A549 (cell line): ENCODE results near the gene VWF. TPM values are rescaled to one million over a fixed set of nuclear protein-coding genes. Genes with fewer than 3 reads are reported as not detected.

Source experiments
- ATAC-seq, 2 experiments: fragments of 200-7000 bp in 1 of 2; fragments of >200 bp in 1 of 2; cut with Nextera tagmentation in 1 of 2; cut with Tn5 transposase in 1 of 2; 3 replicates each; pipeline versions ENCODE4 v1.8.0 to v1.9.1; 2018 to 2020; ENCODE audit warnings: mild to moderate bottlenecking in 1 of 2, moderate library complexity in 1 of 2
- CTCF ChIA-PET: fragments of 300-600 bp; sonication (Branson Sonifier 250); formaldehyde crosslinking; extraction: SDS; loops from one replicate; lab custom pipeline; 2021; ENCODE audit warnings: antibody characterized with exemption, inconsistent platforms; lab: Yijun Ruan, JAX
- POLR2A ChIA-PET: fragments of 350-600 bp; formaldehyde crosslinking; extraction: SDS; loops from one replicate; lab custom pipeline; 2021; ENCODE audit warnings: antibody characterized with exemption, inconsistent platforms; lab: Yijun Ruan, JAX
- DNase-seq, 2 experiments: peaks; one replicate each; pipeline versions ENCODE4 v3.0.0 to v3.0.0-alpha.2; 2011 to 2016; ENCODE audit warnings: low read depth in 1 of 2, low spot score in 1 of 2
- FAIRE-seq: peaks from 2 replicates; lab custom pipeline; 2011; peaks lifted over from hg19 to GRCh38; lab: Jason Lieb, UNC
- H3K27ac ChIP-seq, 2 experiments: fragments of >200 bp; sonication (Bioruptor Twin); formaldehyde crosslinking; 3 replicates each; pipeline ENCODE4 v1.5.1; 2016 to 2017
- H3K4me1 ChIP-seq: fragments of >200 bp; sonication (Bioruptor Twin); formaldehyde crosslinking; 3 replicates; pipeline ENCODE4 v1.6.1; 2016
- H3K4me2 ChIP-seq: fragments of >200 bp; sonication (Bioruptor Twin); formaldehyde crosslinking; 3 replicates; pipeline ENCODE4 v1.6.1; 2016
- H3K4me3 ChIP-seq: fragments of >200 bp; sonication (Bioruptor Twin); formaldehyde crosslinking; 3 replicates; pipeline ENCODE4 v1.5.1; 2016
- H3K9me3 ChIP-seq: fragments of >200 bp; sonication (Bioruptor Twin); formaldehyde crosslinking; 3 replicates; pipeline ENCODE4 v1.6.1; 2016
- CEBPB ChIP-seq, 2 experiments: fragments of >200 bp in 1 of 2; sonication (Bioruptor Twin) in 1 of 2; formaldehyde crosslinking in 1 of 2; IDR thresholded peaks; 2 replicates each; pipeline ENCODE4 v1.6.1; 2012 to 2016
- CHD2 ChIP-seq: fragments of 150-350 bp; IDR thresholded peaks from 2 replicates; pipeline ENCODE4 v1.6.1; 2014; ENCODE audit warnings: low read length; ENCODE audit not compliant: partially characterized antibody
- EHMT2 ChIP-seq: fragments of 200-600 bp; sonication (generic); IDR thresholded peaks from 2 replicates; pipeline ENCODE4 v1.6.1; 2016; ENCODE audit warnings: antibody characterized with exemption, low read depth, mild to moderate bottlenecking, moderate library complexity
- EP300 ChIP-seq, 2 experiments: fragments of >200 bp; sonication (Bioruptor Twin); formaldehyde crosslinking; IDR thresholded peaks; 2 replicates in 1 of 2; 3 replicates in 1 of 2; pipeline ENCODE4 v1.6.1; 2016 to 2017
- ESRRA ChIP-seq: fragments of 150-350 bp; IDR thresholded peaks from 2 replicates; pipeline ENCODE4 v1.6.1; 2014; ENCODE audit warnings: mild to moderate bottlenecking, low read length, borderline replicate concordance
- FOSL2 ChIP-seq, 2 experiments: fragments of 450-650 bp in 1 of 2; fragments of >200 bp in 1 of 2; sonication (Bioruptor Twin) in 1 of 2; formaldehyde crosslinking; IDR thresholded peaks; 2 replicates each; pipeline versions ENCODE4 v1.5.0 to v1.6.1; 2016 to 2020; ENCODE audit warnings: mild to moderate bottlenecking in 1 of 2, moderate library complexity in 1 of 2
- HDAC2 ChIP-seq: fragments of 200-600 bp; sonication (generic); IDR thresholded peaks from 2 replicates; pipeline ENCODE4 v1.6.1; 2016
- HOXA7 ChIP-seq: fragments of 250-450 bp; sonication (Bioruptor Pico); IDR thresholded peaks from 2 replicates; pipeline ENCODE4 v1.5.0; 2020; ENCODE audit warnings: mild to moderate bottlenecking, moderate library complexity
- JUN ChIP-seq, 2 experiments: fragments of >200 bp; sonication (Bioruptor Twin); formaldehyde crosslinking; IDR thresholded peaks; 2 replicates in 1 of 2; 3 replicates in 1 of 2; pipeline ENCODE4 v1.6.1; 2016 to 2017
- JUNB ChIP-seq: fragments of >200 bp; sonication (Bioruptor Twin); formaldehyde crosslinking; IDR thresholded peaks from 2 replicates; pipeline ENCODE4 v1.6.1; 2016
- MAFK ChIP-seq: fragments of 450-650 bp; IDR thresholded peaks from 2 replicates; pipeline ENCODE4 v1.6.1; 2014; ENCODE audit not compliant: partially characterized antibody
- MAZ ChIP-seq: fragments of 150-350 bp; IDR thresholded peaks from 2 replicates; pipeline ENCODE4 v1.6.1; 2014; ENCODE audit warnings: antibody characterized with exemption, low read depth, low read length, borderline replicate concordance
- NFE2L2 ChIP-seq: fragments of 150-350 bp; conservative IDR thresholded peaks from 2 replicates; pipeline ENCODE4 v1.6.1; 2014; ENCODE audit warnings: low read length
- PBX3 ChIP-seq: IDR thresholded peaks from 2 replicates; pipeline ENCODE4 v1.6.1; 2012
- PHF8 ChIP-seq: fragments of 200-600 bp; sonication (generic); IDR thresholded peaks from 2 replicates; pipeline ENCODE4 v1.6.1; 2016; ENCODE audit warnings: low read depth, mild to moderate bottlenecking, antibody characterized with exemption, moderate library complexity, borderline replicate concordance
- POLR2AphosphoS2 ChIP-seq: conservative IDR thresholded peaks from 2 replicates; pipeline ENCODE4 v1.6.1; 2012; ENCODE audit warnings: low read length, improper control_type of control experiment, inconsistent platforms
- SREBF2 ChIP-seq: fragments of 450-650 bp; IDR thresholded peaks from 2 replicates; pipeline ENCODE4 v1.6.1; 2014; ENCODE audit warnings: mild to moderate bottlenecking, moderate library complexity
- TP53 ChIP-seq: fragments of 250-450 bp; sonication (Bioruptor Pico); IDR thresholded peaks from 2 replicates; pipeline ENCODE4 v1.5.0; 2021; ENCODE audit warnings: mild to moderate bottlenecking, moderate library complexity
- ZSCAN20 ChIP-seq: fragments of 250-450 bp; sonication (Bioruptor Pico); IDR thresholded peaks from 2 replicates; pipeline ENCODE4 v1.8.0; 2022; ENCODE audit warnings: mild to moderate bottlenecking, moderate library complexity
- WGBS: methylation state at CpG from one replicate; pipeline ENCODE4 v1.1.6; 2017; ENCODE audit errors: missing lambda C conversion rate; 5-methylcytosine and 5-hydroxymethylcytosine counted together
- polyA plus RNA-seq, 4 experiments: library from polyadenylated mRNA; depleted of rRNA in 3 of 4; stranded (reverse); fragments of >200 nt; fragmentation: RNase III in 1 of 4; extraction: RNeasy Plus Mini Kit Qiagen cat#74134 plus additional on column Dnase treatment in 1 of 4; gene quantifications; 2 replicates in 3 of 4; 3 replicates in 1 of 4; pipeline ENCODE4 v1.2.3, GENCODE V29; 2011 to 2017
- TF ChIP-seq, protein P1 (sequence below): fragments of 250-450 bp; sonication (Bioruptor Pico); IDR thresholded peaks from 2 replicates; pipeline ENCODE4 v1.5.0; 2020; ENCODE audit warnings: low read depth, mild to moderate bottlenecking, moderate library complexity
- TF ChIP-seq, protein P2 (sequence below): fragments of 450-650 bp; IDR thresholded peaks from 2 replicates; pipeline ENCODE4 v1.6.1; 2014; ENCODE audit warnings: antibody characterized with exemption

VWF gene
- polyA plus RNA-seq, 2 of the 4 experiments (the other 2 are of a cell fraction): 0.01 TPM; not detected in 1

DNA sequence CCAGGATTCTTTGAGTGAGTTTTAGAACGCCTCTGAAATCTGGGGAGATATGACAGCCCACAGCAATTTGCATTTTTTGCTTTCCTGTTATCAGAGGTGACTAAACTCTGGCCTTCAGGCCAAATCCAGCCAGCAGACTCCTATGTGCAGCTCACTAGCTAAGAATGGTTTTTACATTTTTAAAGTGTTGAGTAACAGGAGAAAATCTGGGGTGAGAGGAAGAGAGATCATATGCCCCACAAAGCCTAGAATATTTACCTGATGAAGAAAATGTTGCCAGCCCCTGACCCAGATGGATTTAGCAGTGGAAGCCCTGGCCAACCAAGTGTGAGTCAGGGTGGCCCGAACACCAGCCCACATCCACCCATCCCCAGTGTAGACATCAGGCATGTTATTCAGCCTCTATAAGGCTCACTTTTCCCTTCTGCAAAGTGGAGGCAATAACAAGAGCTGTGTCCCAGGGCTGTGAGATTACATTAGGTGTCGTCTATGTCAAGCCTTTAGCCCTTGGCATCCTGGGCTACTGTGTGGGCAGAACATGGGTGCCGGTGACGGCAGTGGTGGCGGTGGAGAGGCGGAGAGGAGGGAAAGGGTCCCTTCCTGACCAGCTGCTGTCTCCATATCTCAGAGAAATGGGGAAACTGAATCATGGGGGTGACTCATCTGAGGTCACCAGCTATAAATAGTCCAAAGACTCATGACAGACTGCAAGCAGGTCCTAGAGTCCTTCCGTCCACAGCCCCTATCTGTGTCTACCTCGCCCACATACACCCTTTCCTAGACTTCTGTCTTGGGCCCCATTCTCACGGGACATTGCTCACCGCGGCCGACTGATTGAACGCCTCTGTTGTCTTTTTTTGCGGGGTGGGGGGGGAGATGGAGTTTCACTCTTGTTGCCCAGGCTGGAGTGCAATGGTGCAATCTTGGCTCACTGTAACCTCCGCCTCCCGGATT is 43.1 kb upstream of the VWF start:
- DNase-seq: peak; percentile 44 to 61
- ChIA-PET POLR2A (interaction anchor here (1.1 to 1.5 kb wide), 2 partner anchors 74 to 110 kb away, joined by 3 to 8 read pairs; no protein-coding TSS in a partner anchor), CTCF (interaction anchor here (0.6 to 4.9 kb wide), 9 partner anchors 10 to 112 kb away, joined by 3 to 14 read pairs (median 3); no protein-coding TSS in a partner anchor)
- peaks cover 16% of the 10 kb centered on the region for H3K4me1 ChIP-seq
- ATAC-seq: peak; percentile 89 to 92
- no peaks in the 10 kb centered on the region for H3K9me3 ChIP-seq
- H3K4me3 ChIP-seq: no peak overlapping the region
- 43% methylated on average over 17 of the region's 17 CpGs for WGBS
- H3K4me2 ChIP-seq: peak overlapping the region; percentile 66
- FAIRE-seq: no peak
- peak overlapping the region; percentile 36 to 79; a peak in 5 of 6 replicates for H3K27ac ChIP-seq
- TF ChIP-seq MAZ (no peak), JUN (IDR thresholded peaks at IDR 0.05) (peak in 1 of 2 experiments; percentile 25; a peak in 1 of 5 replicates), ESRRA (no peak), CEBPB (IDR thresholded peaks at IDR 0.05) (no peak), PHF8 (no peak), POLR2AphosphoS2 (no peak), SREBF2 (no peak), EHMT2 (no peak), NFE2L2 (no peak), PBX3 (no peak), HOXA7 (CRISPR knock-in tag) (no peak), HDAC2 (no peak), MAFK (no peak), TP53 (CRISPR knock-in tag) (no peak), ZSCAN20 (CRISPR knock-in tag) (no peak), FOSL2 (IDR thresholded peaks at IDR 0.05) (peak; percentile 78), FOSL2 (CRISPR knock-in tag; IDR thresholded peaks at IDR 0.05) (peak; percentile 94), EP300 (IDR thresholded peaks at IDR 0.05) (no peak), JUNB (peak; percentile 59)
- TF ChIP-seq, protein P1, sequence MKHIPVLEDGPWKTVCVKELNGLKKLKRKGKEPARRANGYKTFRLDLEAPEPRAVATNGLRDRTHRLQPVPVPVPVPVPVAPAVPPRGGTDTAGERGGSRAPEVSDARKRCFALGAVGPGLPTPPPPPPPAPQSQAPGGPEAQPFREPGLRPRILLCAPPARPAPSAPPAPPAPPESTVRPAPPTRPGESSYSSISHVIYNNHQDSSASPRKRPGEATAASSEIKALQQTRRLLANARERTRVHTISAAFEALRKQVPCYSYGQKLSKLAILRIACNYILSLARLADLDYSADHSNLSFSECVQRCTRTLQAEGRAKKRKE (CRISPR knock-in tag): no peak
- TF ChIP-seq, protein P2, sequence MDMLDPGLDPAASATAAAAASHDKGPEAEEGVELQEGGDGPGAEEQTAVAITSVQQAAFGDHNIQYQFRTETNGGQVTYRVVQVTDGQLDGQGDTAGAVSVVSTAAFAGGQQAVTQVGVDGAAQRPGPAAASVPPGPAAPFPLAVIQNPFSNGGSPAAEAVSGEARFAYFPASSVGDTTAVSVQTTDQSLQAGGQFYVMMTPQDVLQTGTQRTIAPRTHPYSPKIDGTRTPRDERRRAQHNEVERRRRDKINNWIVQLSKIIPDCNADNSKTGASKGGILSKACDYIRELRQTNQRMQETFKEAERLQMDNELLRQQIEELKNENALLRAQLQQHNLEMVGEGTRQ: no peak

- Histone ChIP-seq H3K9me3 (no peaks in the 10 kb centered on the region), H3K4me2 (peak overlapping the region; percentile 66; the same call in 1 of the 3 replicates)
- POLR2A ChIA-PET: interaction anchor here (1.1 to 1.5 kb wide), 2 partner anchors 74 to 111 kb away, joined by 3 to 8 read pairs; no protein-coding TSS in a partner anchor
- CTCF ChIA-PET: interaction anchor here (0.9 to 4.9 kb wide), 5 partner anchors 17 to 113 kb away, joined by 3 to 14 read pairs (median 4); no protein-coding TSS in a partner anchor
- DNase-seq: no peak
- TF ChIP-seq HOXA7 (CRISPR knock-in tag) (no peak), CHD2 (no peak)
- TF ChIP-seq, all 56 proteins: peak for 0
- FAIRE-seq (no peak), ATAC-seq (no peak)
- Histone ChIP-seq H3K27ac (peak overlapping the region; percentile 18 to 79; a peak in 5 of 6 replicates), H3K4me1 (peaks cover 16% of the 10 kb centered on the region), H3K4me3 (no peak overlapping the region)
- WGBS: 92% methylated on average over 6 of the region's 6 CpGs
Observed at GRCh38 chr12:6166808-6167207, 42.3 kb upstream of the VWF start.
